SU-DHL-6 (cell line): ENCODE measurements around the gene UNC119B.

Experiments
- H2AFZ ChIP-seq: fragments of 200-600 bp; sonication (generic); 2 replicates; pipeline ENCODE4 v1.6.1; 2014; ENCODE audit warnings: low read depth, mild to moderate bottlenecking, moderate library complexity, mixed read lengths, antibody characterized with exemption, low read length; ENCODE audit not compliant: severe bottlenecking
- H3F3A ChIP-seq: fragments of 200-600 bp; shearing (Covaris generic); 2 replicates; pipeline ENCODE4 v1.6.0; 2016; ENCODE audit warnings: antibody characterized with exemption, mild to moderate bottlenecking; ENCODE audit not compliant: insufficient read depth
- H3K27ac ChIP-seq: fragments of 200-600 bp; sonication (generic); 2 replicates; pipeline ENCODE4 v1.5.1; 2016; ENCODE audit warnings: low read depth, mild to moderate bottlenecking, low read length, moderate library complexity, mixed read lengths
- H3K27me3 ChIP-seq: fragments of 200-600 bp; sonication (generic), shearing (Covaris generic); 2 replicates; pipeline ENCODE4 v1.6.0; 2014; ENCODE audit warnings: mild to moderate bottlenecking, low read length
- H3K36me3 ChIP-seq: fragments of 200-600 bp; sonication (generic); 2 replicates; pipeline ENCODE4 v1.6.1; 2014; ENCODE audit warnings: mild to moderate bottlenecking, low read length, mixed read lengths
- H3K4me2 ChIP-seq: fragments of 300-600, 200-600 bp; shearing (Covaris generic), sonication (generic); 2 replicates; pipeline ENCODE4 v1.6.0; 2014; ENCODE audit warnings: low read length, low read depth, mild to moderate bottlenecking; ENCODE audit not compliant: poor library complexity, severe bottlenecking
- H3K4me3 ChIP-seq: fragments of 200-600 bp; sonication (generic); 2 replicates; pipeline ENCODE4 v1.5.1; 2014; ENCODE audit warnings: antibody characterized with exemption, low read length, mild to moderate bottlenecking, mixed read lengths; ENCODE audit not compliant: insufficient read depth, poor library complexity, severe bottlenecking
- H3K79me2 ChIP-seq: fragments of 200-600 bp; sonication (generic); 2 replicates; pipeline ENCODE4 v1.6.1; 2014; ENCODE audit warnings: mild to moderate bottlenecking, low read length, moderate library complexity; ENCODE audit not compliant: insufficient read depth
- H3K9ac ChIP-seq: fragments of 200-600 bp; sonication (generic); 2 replicates; pipeline ENCODE4 v1.7.0; 2014; ENCODE audit warnings: mild to moderate bottlenecking, low read length
- H3K9me2 ChIP-seq: fragments of 200-600 bp; sonication (generic); replicated peaks from 2 replicates; pipeline ENCODE4 v1.6.1; 2014; ENCODE audit warnings: low read length; ENCODE audit not compliant: insufficient read depth
- H3K9me3 ChIP-seq: fragments of 200-600 bp; sonication (generic); 2 replicates; pipeline ENCODE4 v1.6.1; 2014; ENCODE audit warnings: low read length, mixed read lengths; ENCODE audit not compliant: insufficient read depth
- H4K20me1 ChIP-seq: fragments of 200-600 bp; sonication (generic); 2 replicates; pipeline ENCODE4 v1.6.1; 2014; ENCODE audit warnings: low read depth, mild to moderate bottlenecking, antibody characterized with exemption, low read length, moderate library complexity, mixed read lengths
- EZH2phosphoT487 ChIP-seq: fragments of 200-600 bp; sonication (generic), shearing (Covaris generic); conservative IDR thresholded peaks from 2 replicates; pipeline ENCODE4 v1.6.1; 2018; ENCODE audit warnings: mild to moderate bottlenecking, antibody characterized with exemption, low read length, moderate library complexity, mixed read lengths
- TF ChIP-seq, protein P1 (sequence below): fragments of 200-600 bp; sonication (generic); IDR thresholded peaks from one replicate; pipeline ENCODE4 v1.5.1; 2017; ENCODE audit warnings: antibody characterized with exemption, mild to moderate bottlenecking, low read length, moderate library complexity; ENCODE audit not compliant: insufficient read depth, poor library complexity, severe bottlenecking

The UNC119B gene

DNA sequence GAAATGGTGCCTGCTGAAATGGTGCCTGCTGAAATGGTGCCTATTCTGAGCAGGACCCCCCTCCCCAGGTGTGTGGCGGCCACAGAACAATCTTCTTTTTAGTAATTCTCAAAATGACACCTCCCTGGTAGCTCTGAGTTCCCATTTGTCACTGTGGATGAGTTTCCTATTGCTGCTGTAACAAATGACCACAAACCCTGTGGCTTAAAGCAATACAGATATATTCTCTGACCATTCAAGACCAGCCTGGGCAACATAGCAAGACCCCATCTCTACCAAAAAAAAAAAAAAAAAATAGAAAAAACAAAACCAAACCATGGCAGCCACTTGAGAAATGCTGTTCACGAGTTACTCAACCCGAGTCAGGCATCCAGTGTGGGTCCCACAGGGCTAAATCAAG, 23.3 kb downstream of the UNC119B start:
- TF ChIP-seq, protein P1, sequence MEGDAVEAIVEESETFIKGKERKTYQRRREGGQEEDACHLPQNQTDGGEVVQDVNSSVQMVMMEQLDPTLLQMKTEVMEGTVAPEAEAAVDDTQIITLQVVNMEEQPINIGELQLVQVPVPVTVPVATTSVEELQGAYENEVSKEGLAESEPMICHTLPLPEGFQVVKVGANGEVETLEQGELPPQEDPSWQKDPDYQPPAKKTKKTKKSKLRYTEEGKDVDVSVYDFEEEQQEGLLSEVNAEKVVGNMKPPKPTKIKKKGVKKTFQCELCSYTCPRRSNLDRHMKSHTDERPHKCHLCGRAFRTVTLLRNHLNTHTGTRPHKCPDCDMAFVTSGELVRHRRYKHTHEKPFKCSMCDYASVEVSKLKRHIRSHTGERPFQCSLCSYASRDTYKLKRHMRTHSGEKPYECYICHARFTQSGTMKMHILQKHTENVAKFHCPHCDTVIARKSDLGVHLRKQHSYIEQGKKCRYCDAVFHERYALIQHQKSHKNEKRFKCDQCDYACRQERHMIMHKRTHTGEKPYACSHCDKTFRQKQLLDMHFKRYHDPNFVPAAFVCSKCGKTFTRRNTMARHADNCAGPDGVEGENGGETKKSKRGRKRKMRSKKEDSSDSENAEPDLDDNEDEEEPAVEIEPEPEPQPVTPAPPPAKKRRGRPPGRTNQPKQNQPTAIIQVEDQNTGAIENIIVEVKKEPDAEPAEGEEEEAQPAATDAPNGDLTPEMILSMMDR = no peak
- no peak overlapping the region for H3K4me2 ChIP-seq
- H3K27me3 ChIP-seq = no peaks in the 10 kb centered on the region
- no peaks in the 10 kb centered on the region for H3K36me3 ChIP-seq
- no peaks in the 10 kb centered on the region for H3K9me2 ChIP-seq
- H3K79me2 ChIP-seq = no peaks in the 10 kb centered on the region
- no peaks in the 10 kb centered on the region for H3F3A ChIP-seq
- H3K9ac ChIP-seq = no peak overlapping the region
- H3K9me3 ChIP-seq = no peaks in the 10 kb centered on the region
- H4K20me1 ChIP-seq = no peaks in the 10 kb centered on the region
- no peak overlapping the region for H2AFZ ChIP-seq
- no peak overlapping the region for H3K27ac ChIP-seq
- H3K4me3 ChIP-seq = no peak overlapping the region

DNA sequence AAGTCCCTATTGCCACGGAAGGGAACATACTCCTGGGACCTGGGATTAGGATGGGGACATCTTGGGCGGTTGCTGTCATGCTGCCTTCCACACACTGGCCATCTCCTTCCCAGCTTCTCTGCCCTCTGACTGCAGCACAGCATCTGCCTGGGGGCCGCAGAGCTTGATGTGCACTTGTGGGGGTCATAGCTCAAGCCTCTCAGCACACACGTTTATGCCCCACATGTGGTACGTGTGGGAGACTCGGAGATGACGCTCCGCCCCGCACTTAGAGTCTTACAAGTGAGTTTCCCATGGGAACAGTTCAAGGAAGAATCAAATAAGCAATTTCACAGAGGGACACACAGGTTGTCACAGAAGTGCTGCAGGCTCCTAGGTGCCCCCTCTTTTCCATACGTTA, 24.0 kb downstream of the UNC119B start:
- H3K27ac ChIP-seq = no peak overlapping the region
- H3K9ac ChIP-seq = no peak overlapping the region
- H3F3A ChIP-seq = no peaks in the 10 kb centered on the region
- no peak for TF ChIP-seq EZH2phosphoT487
- TF ChIP-seq, protein P1 = no peak
- no peaks in the 10 kb centered on the region for H3K79me2 ChIP-seq
- H3K4me2 ChIP-seq = no peak overlapping the region
- H3K27me3 ChIP-seq = no peaks in the 10 kb centered on the region
- no peak overlapping the region for H2AFZ ChIP-seq
- H3K9me3 ChIP-seq = no peaks in the 10 kb centered on the region
- H4K20me1 ChIP-seq = no peaks in the 10 kb centered on the region
- H3K4me3 ChIP-seq = no peak overlapping the region
- H3K9me2 ChIP-seq = no peaks in the 10 kb centered on the region
- H3K36me3 ChIP-seq = no peaks in the 10 kb centered on the region

DNA sequence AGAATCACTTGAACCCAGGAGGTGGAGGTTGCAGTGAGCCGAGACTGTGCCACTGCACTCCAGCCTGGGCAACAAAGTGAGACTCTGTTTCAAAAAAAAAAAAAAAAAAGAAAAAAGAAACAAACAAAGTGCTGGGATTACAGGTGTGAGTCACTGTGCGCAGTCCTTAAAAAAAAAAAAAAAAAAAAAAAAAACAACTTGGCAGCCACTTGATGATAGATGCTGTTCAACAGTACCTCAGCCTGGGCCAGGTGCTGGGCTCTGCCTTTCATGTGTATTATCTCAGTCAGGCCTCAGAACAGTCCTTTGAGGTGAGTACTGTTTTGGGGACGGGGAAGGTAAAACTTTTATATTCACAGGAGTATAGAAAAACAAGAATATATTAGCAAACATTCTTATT, 24.9 kb downstream of the UNC119B start:
- no peak overlapping the region for H3K4me3 ChIP-seq
- no peaks in the 10 kb centered on the region for H3K79me2 ChIP-seq
- no peaks in the 10 kb centered on the region for H3K9me2 ChIP-seq
- H3K36me3 ChIP-seq = no peaks in the 10 kb centered on the region
- H3K27ac ChIP-seq = no peak overlapping the region
- no peak for TF ChIP-seq EZH2phosphoT487
- TF ChIP-seq, protein P1 = no peak
- no peak overlapping the region for H2AFZ ChIP-seq
- no peaks in the 10 kb centered on the region for H4K20me1 ChIP-seq
- no peaks in the 10 kb centered on the region for H3K9me3 ChIP-seq
- H3K9ac ChIP-seq = no peak overlapping the region
- no peaks in the 10 kb centered on the region for H3K27me3 ChIP-seq
- H3K4me2 ChIP-seq = no peak overlapping the region
- no peaks in the 10 kb centered on the region for H3F3A ChIP-seq
